ENCODE measurements around the gene TPSAB1.
"Not testable (repeated sequence)": the region's sequence is repeated elsewhere in the genome, so short reads cannot be mapped to it uniquely, and the experiment has no call there.

TPSAB1 gene

DNA sequence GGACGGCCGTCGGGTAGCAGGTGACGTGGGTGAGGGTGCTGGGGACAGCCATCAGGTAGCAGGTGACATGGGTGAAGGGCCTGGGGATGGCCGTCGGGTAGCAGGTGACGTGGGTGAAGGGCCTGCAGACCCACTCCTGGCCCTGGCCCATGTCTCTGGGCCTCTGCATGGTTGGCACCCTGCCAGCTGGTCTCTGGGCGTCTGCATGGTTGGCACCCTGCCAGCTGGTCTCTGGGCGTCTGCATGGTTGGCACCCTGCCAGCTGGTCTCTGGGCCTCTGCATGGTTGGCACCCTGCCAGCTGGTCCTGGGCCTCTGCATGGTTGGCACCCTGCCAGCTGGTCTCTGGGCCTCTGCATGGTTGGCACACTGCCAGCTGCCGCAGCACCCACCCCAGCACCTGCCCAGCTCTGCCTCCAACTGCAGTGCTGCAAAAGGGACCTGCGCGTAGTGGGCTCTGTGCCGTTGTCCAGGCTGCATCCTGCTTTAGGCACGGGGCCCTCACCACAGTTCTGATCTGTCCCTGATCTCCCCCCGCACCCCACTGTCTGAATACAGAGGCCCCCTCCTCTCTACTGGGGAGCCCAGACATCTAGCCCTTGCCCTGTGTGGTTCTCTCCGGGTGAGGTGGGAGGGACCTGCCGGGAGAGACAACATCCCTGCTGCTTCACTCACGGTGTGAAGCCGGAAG lies 31.4 kb downstream of the TPSAB1 start:
- DNase-seq, result not testable (repeated sequence)

- no peak for DNase-seq
These were observed 32.1 kb downstream of the TPSAB1 start for GRCh38 chr16:1272453-1273198.

DNA sequence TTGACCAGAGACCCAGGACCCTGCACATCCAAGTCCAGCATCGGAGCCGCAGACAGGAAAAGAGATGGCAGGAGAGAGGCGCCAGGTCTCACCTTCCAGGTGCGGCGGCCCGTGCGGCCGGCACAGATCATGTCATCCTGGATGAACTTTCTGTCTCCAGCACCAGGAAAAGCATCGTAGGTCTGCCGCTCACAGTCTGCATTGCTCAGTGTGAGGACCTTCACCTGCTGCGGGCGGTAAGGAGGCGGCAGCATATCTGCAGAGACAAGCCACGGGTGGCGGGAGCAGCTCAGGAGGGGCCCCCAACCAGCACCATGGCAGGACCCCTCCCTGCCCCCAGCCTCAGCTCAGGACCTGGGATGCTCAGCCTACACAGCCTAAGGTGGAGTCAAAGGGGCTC lies 33.3 kb downstream of the TPSAB1 start:
- DNase-seq, result no peak

- no peak for DNase-seq
These were observed 34.3 kb downstream of the TPSAB1 start for GRCh38 chr16:1274767-1275166.

GRCh38 chr16:1275791-1276579 lies 35.5 kb downstream of the TPSAB1 start:
- no peak for DNase-seq

DNA sequence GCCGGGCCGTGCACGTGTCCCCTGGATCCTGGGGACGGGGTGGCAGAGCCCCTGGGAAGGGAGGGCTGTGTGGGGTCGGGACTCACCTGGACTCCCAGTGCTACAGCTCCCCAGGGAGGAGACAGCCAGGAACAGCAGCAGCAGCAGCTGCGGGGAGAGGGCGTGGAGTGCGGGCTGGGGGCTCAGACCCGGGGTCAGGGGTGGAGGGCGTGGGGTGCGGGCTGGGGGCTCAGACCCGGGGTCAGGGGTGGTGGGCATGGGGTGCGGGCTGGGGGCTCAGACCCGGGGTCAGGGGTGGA lies 36.0 kb downstream of the TPSAB1 start:
- no peak for DNase-seq

- DNase-seq, result no peak
These were observed 36.7 kb downstream of the TPSAB1 start for GRCh38 chr16:1277151-1277598.

- DNase-seq, result no peak
These were observed 37.2 kb downstream of the TPSAB1 start for GRCh38 chr16:1277617-1278282.

DNA sequence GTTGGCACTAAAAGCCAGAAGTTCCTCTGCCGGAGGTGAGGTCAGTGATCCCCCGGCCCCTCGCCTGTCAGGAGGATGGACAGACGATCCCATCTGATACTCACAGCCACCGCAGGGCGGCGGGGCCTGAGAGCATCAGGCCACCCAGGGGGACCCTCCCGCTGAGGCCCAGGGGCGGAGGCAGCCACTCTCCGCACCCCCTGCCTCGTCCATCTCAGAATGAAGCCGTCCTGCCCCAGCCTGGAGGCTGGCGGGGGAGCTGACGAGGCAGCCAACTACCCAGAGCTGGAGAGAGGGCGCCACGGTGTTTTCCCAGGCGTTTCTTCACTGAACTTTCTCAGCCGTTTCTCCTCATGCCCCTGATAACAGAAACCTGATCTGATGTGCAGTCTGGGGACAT lies 38.0 kb downstream of the TPSAB1 start:
- no peak for DNase-seq

- no peak for DNase-seq
These were observed 38.8 kb downstream of the TPSAB1 start for GRCh38 chr16:1279081-1279944.

DNA sequence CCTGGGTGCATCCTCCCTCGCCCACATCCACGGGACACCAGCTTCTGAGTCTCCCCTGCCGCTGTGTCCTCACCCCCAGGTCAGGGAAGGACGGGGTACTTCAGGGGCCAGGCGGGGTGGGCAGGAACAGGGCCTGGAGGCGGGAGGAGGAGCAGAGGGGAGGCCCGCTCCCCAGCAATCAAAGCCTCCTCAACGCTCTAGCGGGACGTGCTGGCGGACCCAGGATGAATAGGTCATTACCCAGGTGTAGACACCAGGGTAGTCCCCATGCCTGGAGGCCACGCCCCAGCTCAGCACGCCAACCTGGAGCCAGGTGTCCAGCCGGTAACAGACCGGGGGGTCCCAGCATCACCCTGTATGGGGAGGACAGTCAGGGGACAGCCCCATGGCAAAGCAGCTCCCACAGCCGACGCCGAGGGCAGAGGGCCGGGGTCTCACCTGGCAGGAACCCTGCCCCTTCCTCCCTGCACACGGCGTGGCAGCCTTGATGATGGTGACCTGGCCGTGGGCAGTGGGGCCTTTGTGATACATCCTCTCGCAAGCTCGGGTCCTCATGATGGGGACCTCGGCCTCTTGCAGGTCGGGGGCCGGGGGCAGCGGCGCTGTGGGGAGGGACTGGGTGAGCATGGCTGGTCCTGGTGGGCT lies 39.6 kb downstream of the TPSAB1 start:
- no peak for DNase-seq

- DNase-seq, result no peak
These were observed 40.3 kb downstream of the TPSAB1 start for GRCh38 chr16:1280783-1281182.

- no peak for DNase-seq
These were observed 41.0 kb downstream of the TPSAB1 start for GRCh38 chr16:1281517-1281916.

GRCh38 chr16:1282324-1282973 lies 41.9 kb downstream of the TPSAB1 start:
- DNase-seq, result no peak

DNA sequence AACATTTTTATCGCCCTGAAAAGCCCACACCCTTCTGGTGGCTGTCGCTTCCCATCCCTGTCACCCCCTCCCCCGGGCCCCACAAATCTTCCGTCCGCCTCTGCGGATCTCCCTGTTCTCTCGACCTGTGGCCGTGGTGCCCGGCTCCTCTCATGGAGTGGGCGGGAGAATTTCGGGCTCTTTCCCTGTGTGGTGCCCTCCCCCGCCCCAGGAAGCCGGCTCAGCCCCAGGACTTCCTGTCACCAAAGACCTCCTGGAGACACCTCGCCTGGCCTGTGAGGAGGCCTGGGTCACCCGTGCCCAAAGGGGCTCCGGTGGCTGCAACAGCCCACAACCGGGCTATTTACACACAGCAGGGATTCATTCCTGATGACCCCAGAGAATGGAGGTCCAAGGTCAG lies 42.8 kb downstream of the TPSAB1 start:
- DNase-seq, result no peak

- DNase-seq, result no peak
These were observed 43.6 kb downstream of the TPSAB1 start for GRCh38 chr16:1283996-1284616.

DNA sequence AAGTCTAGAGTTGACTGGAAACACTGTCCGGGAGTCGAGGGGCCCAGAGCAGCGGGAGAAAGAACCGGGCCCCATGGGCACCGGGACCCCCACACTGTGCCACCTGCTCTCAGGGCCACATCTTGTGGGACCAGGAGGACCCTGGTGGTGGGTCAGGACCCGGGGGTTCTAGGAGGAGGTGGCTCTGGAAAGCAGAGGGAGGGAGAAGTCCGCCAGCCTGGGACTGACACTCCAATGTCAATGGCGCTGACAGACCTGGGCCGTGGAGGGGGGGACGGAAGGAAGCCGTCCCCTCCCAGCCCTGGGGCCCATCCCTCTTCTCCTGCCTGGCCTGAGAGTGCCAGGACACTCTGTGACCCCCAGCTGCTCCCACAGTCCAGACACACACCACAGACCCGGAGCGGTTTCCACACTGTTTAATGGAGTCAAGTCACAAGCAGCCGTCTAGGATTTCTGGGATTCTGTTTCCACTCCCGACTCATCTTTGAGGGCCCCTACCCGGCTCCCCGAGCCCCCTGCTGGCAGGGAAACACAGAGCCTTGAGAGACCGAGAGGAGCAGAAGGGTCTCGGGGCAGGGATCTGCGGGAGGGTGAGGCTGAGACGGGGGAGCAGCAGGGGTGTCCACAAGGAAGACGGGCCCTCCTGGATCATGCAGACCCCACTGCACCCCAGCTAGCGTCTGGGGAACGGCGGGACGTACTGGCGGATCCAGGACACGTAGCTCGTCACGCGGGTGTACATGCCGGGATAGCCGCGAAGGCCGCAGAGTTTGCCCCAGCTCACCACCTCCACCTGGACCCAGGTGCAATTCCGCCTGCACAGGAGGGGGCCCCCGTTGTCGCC lies 45.4 kb downstream of the TPSAB1 start:
- DNase-seq, result no peak

DNA sequence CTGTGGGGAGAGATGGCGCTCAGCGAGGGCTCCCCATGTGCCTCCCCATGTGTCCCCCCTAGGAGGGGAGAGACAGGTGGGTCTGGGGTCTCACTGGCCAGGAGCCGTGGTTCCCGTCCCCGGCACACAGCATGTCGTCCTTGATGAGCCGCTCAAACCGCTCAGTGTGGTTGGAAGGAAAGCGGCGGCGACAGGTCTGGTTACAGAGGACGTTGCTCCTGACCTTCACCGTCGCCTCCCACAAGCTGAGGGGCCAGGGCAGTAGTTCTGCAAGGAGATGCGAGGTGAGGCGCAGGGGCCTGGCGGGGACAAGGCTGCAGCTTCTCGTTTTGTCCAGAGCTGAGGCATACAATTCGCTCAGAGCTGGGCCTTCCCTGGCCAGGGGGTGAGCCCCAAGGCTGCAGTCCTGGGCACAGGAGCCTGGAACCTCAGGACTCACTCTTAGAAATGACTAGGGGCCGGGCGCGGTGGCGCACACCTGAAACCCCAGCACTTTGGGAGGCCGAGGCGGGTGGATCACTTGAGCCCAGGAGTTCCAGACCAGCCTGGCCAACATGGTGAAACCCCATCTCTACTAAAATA lies 46.1 kb downstream of the TPSAB1 start:
- DNase-seq, result no peak

DNA sequence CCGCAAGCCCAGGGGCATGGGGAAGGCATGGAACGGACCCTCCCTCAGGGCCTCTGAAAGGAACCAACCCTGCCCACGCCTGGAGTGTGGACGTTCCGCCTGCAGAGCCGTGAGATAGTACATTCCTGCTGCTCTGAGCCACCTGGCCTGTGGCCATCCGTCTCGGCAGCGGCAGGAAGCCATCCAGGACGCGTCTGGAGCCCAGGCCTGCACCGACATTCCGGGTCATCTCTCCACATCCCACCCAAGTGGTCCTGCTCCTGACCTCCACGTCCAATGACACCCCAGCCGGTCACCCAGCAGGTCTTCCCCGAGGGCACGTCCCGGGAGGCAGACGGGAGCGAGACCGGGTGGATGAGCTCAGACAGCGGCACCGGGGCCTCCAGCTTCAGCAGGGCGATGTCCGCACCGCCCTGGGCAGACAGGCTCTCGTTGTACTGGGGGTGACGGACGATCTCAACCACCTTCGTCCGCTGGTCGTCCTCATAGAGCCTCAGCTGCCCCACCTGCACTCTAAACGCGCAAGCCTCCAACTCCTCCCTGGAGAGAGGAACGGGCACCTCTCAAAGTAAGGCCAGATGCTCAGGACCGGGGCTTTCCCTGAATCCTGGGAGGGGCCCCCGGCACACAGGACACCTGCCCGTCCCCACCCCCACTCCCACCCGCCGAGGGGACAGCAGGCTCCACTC lies 47.6 kb downstream of the TPSAB1 start:
- no peak for DNase-seq

Measured in retina (tissue), 1 donor.